ENCODE results near the gene SNRNP70. TPM values are rescaled to one million over a fixed set of nuclear protein-coding genes. Genes with fewer than 3 reads are reported as not detected.
"Not testable (repeated sequence)": the region's sequence is repeated elsewhere in the genome, so short reads cannot be mapped to it uniquely, and the experiment has no call there.

Gene SNRNP70
- total RNA-seq, 2 experiments from 2014 or later = 181 to 392 TPM

DNA sequence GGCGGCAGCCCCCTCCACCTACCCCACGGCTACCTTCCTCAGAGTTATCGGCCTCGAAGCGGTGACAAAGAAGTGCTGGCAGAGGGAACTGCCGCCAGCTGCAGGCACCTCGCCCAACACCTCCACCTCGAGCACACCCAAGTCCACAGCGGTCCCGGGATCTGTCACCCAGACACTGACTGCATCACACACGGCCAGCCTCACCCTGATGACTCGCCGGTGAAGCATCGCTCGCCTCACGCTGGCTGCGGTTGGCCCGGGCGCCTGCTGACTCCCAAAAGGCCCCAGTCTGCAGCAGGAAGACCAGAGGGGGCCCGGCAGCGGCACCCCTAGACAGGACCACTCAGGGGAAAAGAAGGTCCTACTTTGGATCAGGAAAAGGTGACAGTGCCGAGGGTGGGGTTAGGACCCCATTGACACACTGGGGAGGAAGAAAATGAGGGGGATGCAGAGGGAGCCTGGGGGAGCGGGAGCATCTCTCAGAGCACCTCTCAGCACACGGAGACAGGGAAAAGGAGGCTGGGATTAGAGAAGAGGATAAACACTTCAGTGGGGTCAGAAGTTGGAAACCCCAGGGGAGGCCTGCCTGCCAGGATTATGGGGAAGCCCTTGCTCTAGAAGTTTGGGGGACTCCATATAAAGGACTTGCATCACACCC, 34.7 kb upstream of the SNRNP70 start:
- H3K79me2 ChIP-seq (ENCODE audit: insufficient read depth, low read depth, low read length); CTCF ChIA-PET (ENCODE audit: unreplicated experiment); H2AFZ ChIP-seq (ENCODE audit: low read length); H3K4me2 ChIP-seq (ENCODE audit: low read length); H3K27ac ChIP-seq (ENCODE audit: low read depth, low read length, poor library complexity, severe bottlenecking); H4K20me1 ChIP-seq (ENCODE audit: insufficient read depth, low read length); H3K4me1 ChIP-seq (ENCODE audit: insufficient read depth, low read length, poor library complexity, severe bottlenecking); H3K9me3 ChIP-seq (ENCODE audit: low read length); BruUV-seq (replicated peaks); DNase-seq (ENCODE audit: low spot score); POLR2A ChIA-PET; H3K36me3 ChIP-seq (ENCODE audit: insufficient read depth, low read length); H3K9me2 ChIP-seq (ENCODE audit: insufficient read depth, low read length); H3K4me3 ChIP-seq (ENCODE audit: low read depth, low read length, poor library complexity, severe bottlenecking); intact Hi-C loops (cut with micrococcal nuclease; ENCODE audit: unreplicated experiment): not testable (repeated sequence)

DNA sequence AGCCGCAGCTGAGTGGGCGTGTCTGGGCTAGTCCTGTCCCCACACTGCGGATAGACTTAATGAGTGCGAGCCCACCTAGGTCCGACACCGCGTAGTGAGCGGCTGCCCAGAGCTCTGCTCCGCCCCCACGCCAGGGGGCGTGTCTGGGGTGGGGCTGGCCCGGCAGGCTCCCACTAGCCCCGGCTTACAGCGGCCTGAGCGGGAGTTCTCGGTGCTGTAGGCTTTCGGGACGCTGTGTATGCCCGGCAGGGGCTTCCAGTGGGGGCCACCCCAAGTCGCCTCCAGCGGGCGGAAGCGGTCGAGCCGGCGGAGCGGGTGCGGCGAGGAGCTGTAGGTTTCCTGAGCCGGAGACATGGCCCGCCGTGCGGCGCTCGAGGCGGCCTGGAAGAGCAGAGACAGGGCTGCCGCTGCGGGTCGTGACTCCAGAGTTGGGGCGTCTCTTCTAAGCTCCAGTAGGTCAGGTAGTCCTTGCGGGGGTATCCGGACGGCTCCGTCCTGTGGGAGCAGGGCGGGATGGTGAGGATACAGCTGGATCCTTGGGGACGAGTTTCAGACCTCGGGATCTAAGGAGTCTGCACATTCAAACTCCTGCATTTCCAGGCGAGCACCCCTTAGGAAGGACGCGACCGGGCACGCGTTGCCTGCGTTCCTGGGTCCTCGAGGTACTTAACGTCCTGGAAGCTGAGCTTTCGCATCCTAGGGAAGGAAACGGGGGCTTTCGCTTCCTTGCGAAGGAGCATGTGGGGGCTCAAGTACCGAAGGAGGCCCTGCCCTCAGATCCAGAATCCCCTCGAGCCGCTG, 28.9 kb upstream of the SNRNP70 start:
- H2AFZ ChIP-seq (ENCODE audit: low read length) = no peak overlapping the region
- H3K9me3 ChIP-seq (ENCODE audit: low read length) = no peaks in the 10 kb centered on the region
- H3K36me3 ChIP-seq (ENCODE audit: insufficient read depth, low read length) = no peaks in the 10 kb centered on the region
- TF ChIP-seq, protein P1, sequence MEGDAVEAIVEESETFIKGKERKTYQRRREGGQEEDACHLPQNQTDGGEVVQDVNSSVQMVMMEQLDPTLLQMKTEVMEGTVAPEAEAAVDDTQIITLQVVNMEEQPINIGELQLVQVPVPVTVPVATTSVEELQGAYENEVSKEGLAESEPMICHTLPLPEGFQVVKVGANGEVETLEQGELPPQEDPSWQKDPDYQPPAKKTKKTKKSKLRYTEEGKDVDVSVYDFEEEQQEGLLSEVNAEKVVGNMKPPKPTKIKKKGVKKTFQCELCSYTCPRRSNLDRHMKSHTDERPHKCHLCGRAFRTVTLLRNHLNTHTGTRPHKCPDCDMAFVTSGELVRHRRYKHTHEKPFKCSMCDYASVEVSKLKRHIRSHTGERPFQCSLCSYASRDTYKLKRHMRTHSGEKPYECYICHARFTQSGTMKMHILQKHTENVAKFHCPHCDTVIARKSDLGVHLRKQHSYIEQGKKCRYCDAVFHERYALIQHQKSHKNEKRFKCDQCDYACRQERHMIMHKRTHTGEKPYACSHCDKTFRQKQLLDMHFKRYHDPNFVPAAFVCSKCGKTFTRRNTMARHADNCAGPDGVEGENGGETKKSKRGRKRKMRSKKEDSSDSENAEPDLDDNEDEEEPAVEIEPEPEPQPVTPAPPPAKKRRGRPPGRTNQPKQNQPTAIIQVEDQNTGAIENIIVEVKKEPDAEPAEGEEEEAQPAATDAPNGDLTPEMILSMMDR (conservative IDR thresholded peaks at IDR 0.05; ENCODE audit: low read length) = no peak; the same call in 1 of the 2 replicates
- TF ChIP-seq EZH2phosphoT487 (IDR thresholded peaks at IDR 0.05; ENCODE audit: borderline replicate concordance, low read depth, low read length) = no peak
- no peaks in the 10 kb centered on the region for H3K79me2 ChIP-seq (ENCODE audit: insufficient read depth, low read depth, low read length)
- no peak overlapping the region for H3K27ac ChIP-seq (ENCODE audit: low read depth, low read length, poor library complexity, severe bottlenecking)
- POLR2A ChIA-PET = no interaction called here
- no TSS peak for BruUV-seq (replicated peaks)
- no peaks in the 10 kb centered on the region for H4K20me1 ChIP-seq (ENCODE audit: insufficient read depth, low read length)
- CTCF ChIA-PET (ENCODE audit: unreplicated experiment) = interaction anchor here (0.5 kb wide), 1 partner anchor 71 kb away, joined by 5 read pairs; no protein-coding TSS in a partner anchor
- H3K4me2 ChIP-seq (ENCODE audit: low read length) = peak overlapping the region; percentile 49
- no peaks in the 10 kb centered on the region for H3K4me1 ChIP-seq (ENCODE audit: insufficient read depth, low read length, poor library complexity, severe bottlenecking)
- no peaks in the 10 kb centered on the region for H3K9me2 ChIP-seq (ENCODE audit: insufficient read depth, low read length)
- peak; percentile 27 for DNase-seq (ENCODE audit: low spot score)
- intact Hi-C loops (cut with micrococcal nuclease; ENCODE audit: unreplicated experiment) = no loop called here
- peak overlapping the region; percentile 42 for H3K4me3 ChIP-seq (ENCODE audit: low read depth, low read length, poor library complexity, severe bottlenecking)

DNA sequence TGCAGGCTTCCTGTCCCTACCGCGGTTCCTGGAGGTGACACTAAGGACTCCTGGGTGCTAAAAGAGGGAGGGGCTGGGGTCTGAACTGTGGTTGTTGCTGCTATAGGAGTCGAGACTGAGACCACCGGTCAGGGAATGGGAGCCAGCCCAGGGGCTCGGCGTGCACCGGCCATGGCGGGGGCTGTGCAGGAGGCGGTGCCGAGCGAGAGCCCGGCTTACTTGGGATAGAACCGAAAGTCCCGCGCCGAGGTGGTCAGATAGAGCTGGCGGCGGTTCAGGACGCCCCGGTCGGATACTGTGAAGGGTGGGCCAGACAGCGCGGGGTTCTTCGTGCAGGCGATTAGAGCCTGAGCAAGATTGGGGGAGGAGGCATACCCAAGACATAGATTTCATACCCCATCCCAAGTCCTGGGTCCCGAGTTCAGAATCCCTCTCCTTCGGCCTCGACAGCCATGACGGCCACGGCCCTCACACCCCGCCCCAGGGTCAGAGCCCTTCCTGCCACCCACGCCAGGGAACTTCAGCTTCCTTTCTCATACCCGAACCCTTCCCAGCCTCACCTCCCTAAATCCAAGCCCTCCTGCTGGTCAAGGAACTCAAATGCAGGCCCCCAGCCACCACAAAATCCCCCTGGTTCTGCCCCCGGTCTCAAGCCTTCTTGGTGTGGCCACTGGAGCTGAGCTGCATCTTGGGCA, 28.2 kb upstream of the SNRNP70 start:
- H4K20me1 ChIP-seq (ENCODE audit: insufficient read depth, low read length); H3K36me3 ChIP-seq (ENCODE audit: insufficient read depth, low read length); H3K79me2 ChIP-seq (ENCODE audit: insufficient read depth, low read depth, low read length); intact Hi-C loops (cut with micrococcal nuclease; ENCODE audit: unreplicated experiment); DNase-seq (ENCODE audit: low spot score); H3K4me2 ChIP-seq (ENCODE audit: low read length); H3K27ac ChIP-seq (ENCODE audit: low read depth, low read length, poor library complexity, severe bottlenecking); BruUV-seq (replicated peaks); H3K4me1 ChIP-seq (ENCODE audit: insufficient read depth, low read length, poor library complexity, severe bottlenecking); H2AFZ ChIP-seq (ENCODE audit: low read length); H3K4me3 ChIP-seq (ENCODE audit: low read depth, low read length, poor library complexity, severe bottlenecking); H3K9me2 ChIP-seq (ENCODE audit: insufficient read depth, low read length); CTCF ChIA-PET (ENCODE audit: unreplicated experiment); H3K9me3 ChIP-seq (ENCODE audit: low read length): not testable (repeated sequence)
- POLR2A ChIA-PET = interaction anchor here (0.5 kb wide), 1 partner anchor 553 kb away, joined by 3 read pairs; no protein-coding TSS in a partner anchor
